Left lobe of liver (tissue), 2 donors: ENCODE results near the gene SLC45A1. TPM values are rescaled to one million over a fixed set of nuclear protein-coding genes. Genes with fewer than 3 reads are reported as not detected.
A peak's percentile ranks its signal among the peaks of the same experiment; 100 is the strongest.

Experiments used
- ATAC-seq: fragments of 200-7000 bp; cut with Tn5 transposase; one replicate; pipeline ENCODE4 v1.9.1; 2020; ENCODE audit warnings: mild to moderate bottlenecking, moderate library complexity
- DNase-seq: peaks from one replicate; pipeline ENCODE4 v3.0.0-alpha.2; 2020; ENCODE audit warnings: low spot score
- total RNA-seq: library from RNA; stranded (reverse); gene quantifications from one replicate; pipeline ENCODE4 v1.2.1, GENCODE V29; 2021
- donor health status: DM: no; HTN: no; CAD: no; lungs with moderate emphysema.
- donor health status: DM: no; HTN: yes; CAD: no.

SLC45A1 gene
- total RNA-seq, 1 donor from 2014 or later: 0.20 TPM

DNA sequence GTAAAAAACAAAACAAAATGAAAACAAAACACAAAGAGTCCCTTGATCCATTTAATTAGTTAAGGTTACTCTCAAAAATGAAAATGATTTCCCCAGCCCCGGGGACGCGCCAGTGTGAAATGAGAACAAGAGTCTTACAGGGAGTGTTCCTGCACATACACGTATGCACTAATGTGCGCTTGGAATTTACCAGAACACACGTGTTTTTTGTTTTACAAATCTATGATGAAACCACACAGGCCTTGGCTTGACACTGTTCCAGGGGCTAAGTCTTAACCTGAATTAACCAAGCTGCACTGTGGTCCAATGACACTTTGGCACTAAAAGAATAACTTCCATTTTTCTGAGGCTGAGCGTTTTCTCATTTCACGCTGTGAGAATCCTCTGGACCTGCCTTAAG is 63.7 kb downstream of the SLC45A1 start:
- DNase-seq (no peak), ATAC-seq (peak; percentile 70)

DNA sequence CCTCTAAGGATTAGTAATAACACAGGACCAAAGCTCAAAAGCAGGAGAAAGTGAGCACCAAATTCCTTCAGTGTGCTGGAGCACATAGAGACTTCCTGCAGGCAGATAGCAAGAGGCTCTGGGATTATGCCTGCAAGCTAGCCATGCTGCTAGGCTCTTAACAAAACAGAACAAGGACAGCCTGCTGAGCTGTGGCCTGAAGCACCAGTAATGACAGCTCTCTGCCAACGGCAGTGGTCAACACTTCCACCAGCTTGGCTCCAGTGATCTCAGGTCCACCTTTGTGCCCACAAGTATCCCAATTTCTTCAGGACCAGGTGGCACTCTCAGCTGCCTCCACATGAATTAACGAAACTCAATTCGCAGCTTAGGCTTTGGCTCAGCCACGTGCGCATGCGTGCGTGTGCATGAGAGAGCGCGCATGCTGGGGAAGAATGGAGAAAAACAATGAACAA is 64.2 kb downstream of the SLC45A1 start:
- DNase-seq (no peak), ATAC-seq (peak; percentile 46)

DNA sequence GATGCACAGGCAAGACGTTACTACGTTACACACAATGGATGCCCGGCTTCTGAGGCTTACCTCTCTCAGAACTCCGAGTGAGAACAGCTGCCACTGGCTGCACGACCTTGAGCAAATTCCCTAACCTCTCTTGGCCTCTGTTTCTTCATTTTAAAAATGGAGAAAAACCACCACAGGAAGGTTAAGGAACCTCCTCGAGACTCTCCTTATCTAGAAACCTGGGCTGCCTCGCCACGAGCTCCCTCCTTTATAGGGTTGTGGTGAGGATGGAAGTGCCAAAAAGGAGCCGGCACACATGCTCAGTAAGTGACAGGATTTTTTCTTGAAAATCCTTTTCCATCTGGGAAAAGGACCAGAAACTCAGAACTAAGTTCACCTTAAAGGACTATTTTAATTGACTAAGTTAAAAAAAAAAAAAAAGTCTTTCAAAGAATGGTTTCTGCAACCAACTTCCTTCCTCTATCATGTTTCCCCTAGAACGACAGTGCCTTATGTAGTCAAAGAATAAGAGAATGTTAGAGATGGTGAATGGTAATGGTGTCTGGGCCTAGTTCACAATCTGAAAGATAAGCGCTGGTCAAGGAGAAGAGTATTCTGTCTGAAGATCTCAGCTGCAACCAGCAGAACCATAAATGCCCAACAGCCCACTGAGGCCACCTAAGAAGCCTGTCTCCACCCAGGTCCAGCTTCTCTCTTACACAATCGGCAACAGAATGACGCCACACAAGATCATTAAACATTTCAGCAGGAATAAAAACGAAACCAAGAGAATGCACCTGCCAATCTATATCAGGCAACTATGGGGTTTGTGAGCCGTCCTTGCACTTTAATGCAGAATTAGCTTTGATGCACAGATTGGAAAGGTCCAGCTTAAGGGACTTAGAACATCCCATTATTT is 64.9 kb downstream of the SLC45A1 start:
- no peak for DNase-seq
- ATAC-seq: peak; percentile 34

DNA sequence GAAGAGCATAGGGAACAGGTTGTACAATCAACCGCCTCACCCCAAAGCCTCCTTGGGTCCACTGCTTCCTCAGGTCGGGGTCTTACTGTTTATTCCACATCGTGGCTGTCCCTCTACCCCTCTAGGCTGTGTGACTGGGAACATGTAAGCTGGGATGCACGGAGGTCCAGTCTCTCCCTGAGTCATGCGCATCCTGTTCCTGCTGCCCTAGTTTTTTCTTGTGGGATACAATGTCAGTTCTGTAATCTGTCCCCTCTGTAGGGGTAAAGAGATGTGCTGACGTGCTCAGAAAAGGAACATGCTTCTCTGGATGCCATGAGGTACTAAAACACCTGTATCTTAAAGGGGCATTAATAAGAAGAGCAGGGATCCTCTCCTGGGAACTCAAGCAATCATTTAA is 66.2 kb downstream of the SLC45A1 start:
- ATAC-seq (no peak), DNase-seq (no peak)

DNA sequence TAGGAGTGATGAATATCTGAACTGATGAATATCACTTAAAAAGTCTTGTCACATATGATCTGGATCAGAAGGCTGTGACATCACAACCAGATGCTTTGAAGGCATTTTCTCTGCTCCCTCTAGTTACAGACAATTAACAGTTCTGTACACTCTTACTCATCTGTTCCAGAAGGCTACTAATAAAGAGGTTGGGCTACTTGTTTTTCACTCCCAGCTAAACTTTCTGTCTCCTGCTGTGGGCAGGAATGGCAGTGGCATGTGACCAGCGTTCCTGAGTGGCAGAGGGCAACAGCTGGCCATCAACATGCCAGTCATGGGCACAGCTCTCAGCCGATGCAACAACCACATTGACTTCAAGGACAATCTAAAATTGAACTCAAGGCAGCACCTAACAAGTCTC is 66.7 kb downstream of the SLC45A1 start:
- ATAC-seq: no peak
- DNase-seq: no peak

DNA sequence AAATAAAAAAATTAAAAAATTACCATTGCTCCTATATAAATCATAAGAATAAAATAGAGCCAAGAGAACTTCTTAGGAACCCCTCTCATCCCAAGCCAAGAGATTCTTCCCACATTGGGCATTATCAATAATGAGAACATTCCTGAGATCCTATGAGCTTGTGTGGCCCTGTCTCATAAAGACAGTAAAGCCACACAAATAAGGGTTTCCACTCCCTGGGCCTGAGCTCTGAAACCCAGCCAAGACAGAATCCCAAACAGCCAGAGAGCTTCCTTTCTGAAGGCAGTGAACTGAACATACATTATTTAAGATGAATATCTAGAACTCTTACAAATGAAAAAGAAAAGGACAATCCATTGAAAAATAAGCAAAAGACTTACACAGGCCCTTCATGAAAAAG is 68.3 kb downstream of the SLC45A1 start:
- DNase-seq (no peak), ATAC-seq (no peak)

DNA sequence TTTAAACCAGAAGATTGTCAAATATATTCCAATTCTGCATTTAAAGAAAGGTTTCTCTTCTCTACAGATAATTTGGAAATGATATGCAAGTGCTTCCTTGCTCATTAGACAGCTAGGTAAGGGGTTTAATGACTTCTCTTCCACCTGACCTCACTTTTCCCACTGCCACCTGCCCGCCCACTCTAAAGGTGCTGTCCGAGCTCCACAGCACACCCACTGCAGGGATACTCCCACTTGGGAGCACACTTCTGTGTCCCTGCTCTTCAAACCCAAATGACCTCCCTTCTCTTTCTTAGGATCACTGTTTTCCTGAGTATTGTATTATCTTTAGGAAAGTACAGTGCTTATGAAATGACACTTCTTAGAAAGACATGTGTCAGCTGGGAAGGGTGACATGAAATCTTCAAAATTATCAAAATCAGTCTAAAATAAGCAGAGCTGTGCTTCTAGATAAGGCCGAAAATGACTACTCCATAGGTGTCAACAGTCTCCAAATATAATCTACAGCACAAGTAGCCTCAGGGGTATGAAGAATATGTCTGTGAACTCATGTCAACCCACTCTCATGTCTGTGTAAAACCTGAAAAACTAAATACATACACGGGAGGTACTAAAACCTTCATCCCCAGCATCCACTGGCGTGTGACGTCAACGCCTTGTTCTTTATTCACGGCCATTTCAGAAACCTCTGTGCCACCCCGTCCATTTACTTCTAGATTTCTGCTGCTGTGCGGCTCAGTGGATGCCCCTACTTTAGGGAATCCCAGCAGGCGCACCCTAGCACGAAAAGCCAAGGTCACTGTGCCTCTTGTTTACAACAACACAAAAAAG is 71.0 kb downstream of the SLC45A1 start:
- ATAC-seq (no peak), DNase-seq (no peak)

DNA sequence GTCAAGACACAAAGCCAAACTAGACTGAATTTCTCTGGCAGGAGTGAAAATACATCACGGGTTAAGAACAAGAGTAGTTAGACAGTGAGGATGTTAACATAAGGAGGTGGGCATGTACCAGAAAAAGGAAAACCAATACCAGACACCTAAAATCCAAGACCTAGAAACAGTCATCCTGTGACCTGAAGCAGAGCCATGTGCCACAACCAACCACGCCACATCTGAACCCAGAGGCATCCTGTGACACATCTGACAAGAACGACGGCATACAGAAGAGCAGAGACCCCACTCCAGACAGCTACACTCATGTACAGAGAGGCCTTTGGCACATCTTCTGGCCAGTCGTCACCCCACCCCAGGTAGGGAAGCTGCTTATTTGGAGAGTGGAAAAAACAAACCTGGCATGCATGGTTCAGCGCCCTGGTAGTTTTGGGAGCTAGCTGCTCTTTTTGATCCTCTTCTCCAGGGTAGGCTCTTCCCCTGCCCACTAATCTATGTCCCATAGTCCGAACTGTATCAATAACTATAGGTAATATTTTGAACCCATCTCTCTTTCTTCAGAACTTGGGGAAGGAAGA is 72.1 kb downstream of the SLC45A1 start:
- ATAC-seq (no peak), DNase-seq (no peak)

DNA sequence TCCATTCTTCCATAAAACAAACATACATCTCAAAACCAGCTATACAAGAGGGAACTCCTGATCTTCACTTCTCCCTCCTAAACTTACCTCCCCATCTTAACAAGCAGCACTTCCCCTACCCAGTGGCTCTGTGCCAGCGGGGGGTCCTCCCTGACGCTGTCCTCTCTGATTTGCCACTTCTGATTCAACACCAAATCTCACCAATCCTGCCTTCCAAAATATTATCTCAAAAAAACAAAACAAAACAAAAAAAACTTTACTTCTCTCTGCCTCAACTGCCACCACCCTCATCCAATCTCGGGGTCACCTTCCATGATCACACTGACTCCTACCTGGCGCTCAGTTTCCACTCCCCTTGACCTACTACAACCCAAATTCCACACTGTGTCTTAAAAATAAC is 72.8 kb downstream of the SLC45A1 start:
- no peak for DNase-seq

DNA sequence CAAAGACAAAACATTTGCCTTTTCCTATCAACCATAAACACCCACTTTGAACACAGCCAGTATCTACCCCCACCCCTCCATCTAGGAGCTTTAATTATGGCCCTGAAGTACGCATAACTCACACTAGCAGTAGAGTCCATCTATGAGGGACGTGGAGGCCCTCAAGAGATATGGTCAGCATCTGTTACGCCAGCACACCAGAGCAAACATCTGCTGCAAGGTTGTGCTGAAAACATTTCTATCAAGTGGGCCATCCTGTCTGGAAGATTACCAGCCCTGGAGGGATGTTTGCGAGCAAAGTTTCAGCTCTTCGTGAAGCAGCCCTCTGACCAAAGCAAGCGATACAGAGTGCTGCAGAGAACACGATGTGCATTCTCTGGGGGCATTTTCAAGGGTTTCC is 74.6 kb downstream of the SLC45A1 start:
- ATAC-seq (no peak), DNase-seq (no peak)

More for the DNA sequence above, 72.8 kb downstream of the SLC45A1 start:
- no peak for ATAC-seq
